ENCODE results near the gene NOX5.

The NOX5 gene

GRCh38 chr15:69018951-69019350 lies 4.5 kb downstream of the NOX5 start:
- no peak for DNase-seq (ENCODE audit: low read depth in 2 of 2)

DNA sequence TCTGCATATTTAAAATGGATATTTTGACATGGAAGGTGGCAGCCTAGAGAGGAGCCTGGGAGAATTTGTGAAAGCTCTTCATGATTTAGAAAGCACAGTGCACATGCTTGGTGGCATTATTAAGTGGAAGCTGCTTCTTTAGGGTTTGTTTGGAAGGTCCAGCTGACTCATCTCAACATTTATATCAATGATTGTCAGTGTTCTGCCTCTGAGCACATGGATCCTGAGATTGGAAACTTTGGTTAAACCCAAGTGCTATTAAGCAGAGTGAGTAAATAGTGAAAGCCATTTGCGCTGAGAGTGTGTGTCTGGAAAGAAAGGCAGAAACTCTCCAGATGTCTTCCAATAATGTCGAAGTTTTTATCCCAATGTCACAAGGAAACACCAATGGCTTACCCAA lies 7.4 kb downstream of the NOX5 start:
- DNase-seq (ENCODE audit: low read depth in 2 of 2): no peak

DNA sequence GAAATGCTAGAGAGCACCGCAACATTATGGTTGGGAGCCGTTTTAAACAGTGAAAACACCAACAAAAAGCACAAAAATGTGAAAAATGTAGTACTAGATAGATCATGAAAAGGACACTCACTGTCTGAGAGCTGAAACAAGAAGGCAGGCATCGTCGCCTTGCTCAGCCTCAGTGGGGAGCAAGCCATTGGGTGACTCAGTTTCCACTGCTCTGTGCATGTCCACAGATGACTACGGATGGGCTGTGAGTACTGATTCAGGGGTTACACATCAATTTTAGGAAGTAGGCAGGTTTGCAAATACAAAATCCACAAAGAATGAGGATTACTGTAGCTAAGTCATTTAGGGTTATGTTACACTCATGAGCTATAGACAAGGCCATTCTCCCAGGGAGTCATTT lies 10.8 kb downstream of the NOX5 start:
- DNase-seq (ENCODE audit: low read depth in 2 of 2): no peak

DNA sequence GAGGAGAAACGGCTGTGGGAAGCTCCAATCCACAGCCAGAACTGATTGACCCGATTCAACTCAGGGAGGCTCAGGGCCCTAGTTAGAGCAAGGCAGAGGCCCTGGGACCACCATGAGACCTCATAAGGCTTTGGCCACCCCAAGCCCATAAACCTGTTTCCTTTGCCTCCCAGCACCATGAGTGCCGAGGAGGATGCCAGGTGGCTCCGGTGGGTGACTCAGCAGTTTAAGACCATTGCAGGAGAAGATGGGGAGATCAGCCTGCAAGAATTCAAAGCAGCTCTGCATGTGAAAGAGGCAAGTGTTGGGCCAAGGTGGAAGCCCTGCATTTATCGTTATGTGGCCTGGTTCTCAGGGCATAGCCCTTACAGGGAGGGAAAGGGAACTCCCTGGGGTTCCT lies 11.9 kb downstream of the NOX5 start:
- DNase-seq (ENCODE audit: low read depth in 2 of 2): no peak

- no peak for DNase-seq (ENCODE audit: low read depth in 2 of 2)
Observed at GRCh38 chr15:69027976-69028518, 13.6 kb downstream of the NOX5 start.

GRCh38 chr15:69031013-69032001 lies 16.8 kb downstream of the NOX5 start:
- DNase-seq (ENCODE audit: low read depth in 2 of 2): peak in 1 of 2 donors; percentile 6

DNA sequence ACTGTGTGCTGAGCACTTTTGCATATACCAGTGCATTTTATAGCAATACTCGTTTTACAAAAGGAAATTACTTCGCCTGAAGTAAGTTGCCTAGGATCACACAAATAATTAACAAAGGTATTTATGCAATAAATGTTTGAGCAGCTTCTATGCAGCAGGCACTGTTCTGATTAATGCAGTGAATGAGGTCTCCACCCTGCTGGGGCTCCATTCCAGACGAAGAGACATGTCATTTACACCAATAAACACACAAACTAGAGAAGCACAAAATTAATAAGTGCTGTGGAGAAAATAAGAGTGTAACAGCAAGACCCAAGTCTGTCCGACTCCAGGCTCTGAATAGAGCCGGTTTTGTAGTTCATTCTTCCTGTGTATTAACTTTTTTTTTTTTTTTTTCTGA lies 17.5 kb downstream of the NOX5 start:
- DNase-seq (ENCODE audit: low read depth in 2 of 2): no peak

GRCh38 chr15:69032703-69033373 lies 18.3 kb downstream of the NOX5 start:
- no peak for DNase-seq (ENCODE audit: low read depth in 2 of 2)

DNA sequence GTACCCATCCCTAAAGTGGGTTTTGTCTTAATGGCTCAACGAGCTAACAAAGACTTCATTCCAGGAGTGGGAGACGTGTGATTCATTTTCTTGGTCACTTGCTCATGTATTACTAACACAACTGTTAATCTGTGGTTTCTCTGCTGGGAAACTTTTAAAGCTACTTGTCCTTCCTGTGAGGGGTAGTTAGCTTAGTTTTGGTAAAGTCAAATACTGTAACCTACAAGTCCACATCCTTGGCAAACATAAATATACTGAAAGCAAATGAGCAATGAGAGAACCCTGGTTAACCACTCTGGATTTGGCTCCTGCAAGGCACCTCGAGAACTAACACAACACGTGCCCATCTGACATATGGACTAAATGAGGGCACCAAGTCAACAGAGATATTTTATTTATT lies 19.9 kb downstream of the NOX5 start:
- no peak for DNase-seq (ENCODE audit: low read depth in 2 of 2)

DNA sequence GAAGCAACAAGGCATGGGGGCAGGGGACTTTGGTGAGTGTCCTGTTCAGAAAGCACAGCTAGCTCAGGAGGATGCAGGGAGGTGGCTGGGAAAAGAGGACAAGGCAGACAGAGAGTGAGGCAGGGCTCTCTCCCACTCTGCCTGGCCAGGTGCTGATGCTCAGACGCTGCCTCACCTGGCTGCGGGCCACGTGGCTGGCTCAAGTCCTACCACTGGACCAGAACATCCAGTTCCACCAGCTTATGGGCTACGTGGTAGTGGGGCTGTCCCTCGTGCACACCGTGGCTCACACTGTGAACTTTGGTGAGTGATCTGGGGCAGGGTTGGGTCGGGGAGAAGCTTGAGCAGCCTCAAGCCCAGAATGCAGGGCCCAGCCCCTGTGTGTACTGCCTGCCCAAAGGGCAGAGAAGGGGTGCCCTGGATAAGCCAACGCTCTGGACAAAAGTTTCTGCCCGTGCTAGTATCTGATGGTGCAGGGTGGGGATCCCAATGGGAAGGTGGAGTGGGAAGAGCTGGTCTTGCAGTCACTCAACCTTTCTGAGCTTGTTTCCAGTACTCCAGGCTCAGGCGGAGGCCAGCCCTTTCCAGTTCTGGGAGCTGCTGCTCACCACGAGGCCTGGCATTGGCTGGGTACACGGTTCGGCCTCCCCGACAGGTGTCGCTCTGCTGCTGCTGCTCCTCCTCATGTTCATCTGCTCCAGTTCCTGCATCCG lies 20.9 kb downstream of the NOX5 start:
- no peak for DNase-seq (ENCODE audit: low read depth in 2 of 2)

DNA sequence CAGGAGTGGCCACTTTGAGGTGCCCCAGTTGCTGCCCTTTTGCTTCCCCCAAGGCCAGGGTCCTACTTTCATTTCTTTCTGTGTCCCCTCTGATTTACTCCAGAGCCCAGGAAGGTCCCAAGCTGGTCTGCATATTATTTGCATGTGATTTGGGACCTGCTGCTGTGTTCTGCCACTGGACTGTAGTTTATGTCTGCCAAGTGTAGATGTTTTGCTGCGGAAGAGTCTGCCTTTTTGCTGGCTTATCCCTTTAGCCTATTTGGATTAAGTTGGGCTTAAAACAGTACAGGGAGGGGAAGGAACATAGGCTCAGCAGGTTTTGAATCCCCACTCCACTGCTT lies 21.4 kb downstream of the NOX5 start:
- no peak for DNase-seq (ENCODE audit: low read depth in 2 of 2)

DNA sequence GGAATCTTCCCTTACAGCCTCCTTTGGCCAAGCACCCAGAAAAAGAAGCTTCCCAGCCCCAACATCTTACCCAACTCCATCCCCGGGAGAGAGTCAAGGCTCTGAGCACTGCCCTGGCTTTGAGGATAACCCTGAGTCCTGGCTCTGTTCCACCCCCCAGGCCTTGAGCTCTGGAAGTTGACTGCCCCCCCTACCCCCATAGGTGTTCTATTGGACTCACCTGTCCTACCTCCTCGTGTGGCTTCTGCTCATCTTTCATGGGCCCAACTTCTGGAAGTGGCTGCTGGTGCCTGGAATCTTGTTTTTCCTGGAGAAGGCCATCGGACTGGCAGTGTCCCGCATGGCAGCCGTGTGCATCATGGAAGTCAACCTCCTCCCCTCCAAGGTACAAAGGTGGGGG lies 22.3 kb downstream of the NOX5 start:
- no peak for DNase-seq (ENCODE audit: low read depth in 2 of 2)

DNA sequence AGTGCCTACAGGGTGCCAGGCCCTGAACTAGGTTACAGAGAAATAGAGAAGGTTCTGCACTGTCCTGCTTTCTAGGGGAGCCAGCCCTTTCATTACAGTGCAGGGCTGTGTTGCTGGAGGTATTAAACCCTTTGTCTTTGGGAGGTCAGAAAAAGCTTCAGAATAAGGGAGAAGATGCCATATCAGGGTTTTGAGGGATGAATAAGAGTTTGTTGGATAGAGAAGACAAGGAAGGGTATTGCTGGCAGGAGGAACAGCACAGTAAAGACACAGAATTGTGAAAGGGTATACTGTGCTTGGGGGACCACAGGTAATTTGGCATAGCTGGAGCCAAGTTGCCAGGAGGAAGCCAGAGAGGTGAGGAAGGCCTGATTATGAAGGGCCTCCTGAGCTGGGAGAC lies 23.0 kb downstream of the NOX5 start:
- no peak for DNase-seq (ENCODE audit: low read depth in 2 of 2)

DNA sequence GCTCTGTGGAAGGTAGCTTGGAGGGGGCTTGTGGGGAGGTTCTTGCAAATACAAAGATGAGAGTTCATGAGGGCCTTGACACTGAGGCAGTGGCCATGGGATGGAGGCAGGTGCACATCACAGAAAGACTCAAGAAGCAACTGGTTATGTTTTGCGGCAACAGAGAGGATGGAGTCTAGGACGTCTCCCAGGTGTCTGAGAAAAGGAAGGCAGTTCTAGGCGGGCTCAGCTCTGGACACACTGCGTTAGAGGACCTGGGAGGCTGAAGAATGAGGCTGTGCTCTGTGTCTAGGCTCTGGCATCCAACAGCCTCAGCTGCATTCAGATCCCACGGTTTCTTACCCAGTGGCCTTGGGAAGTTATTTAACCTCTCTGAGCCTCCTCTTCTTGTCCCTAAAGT lies 23.5 kb downstream of the NOX5 start:
- no peak for DNase-seq (ENCODE audit: low read depth in 2 of 2)

DNA sequence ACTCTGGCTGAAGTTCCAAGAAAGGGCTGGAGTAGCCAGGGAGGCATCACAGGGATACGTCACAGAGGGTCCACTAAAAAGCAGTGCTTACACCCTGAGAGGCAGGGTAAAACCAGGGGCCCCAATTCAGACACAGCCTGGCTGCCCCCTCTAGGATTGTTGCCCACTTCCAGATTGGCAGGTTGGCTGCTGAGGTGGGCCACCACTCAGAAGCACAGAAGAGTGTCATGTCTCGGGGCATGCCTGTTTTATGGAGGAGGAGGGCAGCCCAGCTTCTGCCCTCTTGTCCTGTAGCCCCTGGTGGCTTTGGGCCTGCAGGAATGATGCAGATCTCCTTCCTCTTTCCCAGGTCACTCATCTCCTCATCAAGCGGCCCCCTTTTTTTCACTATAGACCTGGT lies 24.0 kb downstream of the NOX5 start:
- no peak for DNase-seq (ENCODE audit: low read depth in 2 of 2)

- no peak for DNase-seq (ENCODE audit: low read depth in 2 of 2)
Observed at GRCh38 chr15:69039516-69040225, 25.2 kb downstream of the NOX5 start.

DNA sequence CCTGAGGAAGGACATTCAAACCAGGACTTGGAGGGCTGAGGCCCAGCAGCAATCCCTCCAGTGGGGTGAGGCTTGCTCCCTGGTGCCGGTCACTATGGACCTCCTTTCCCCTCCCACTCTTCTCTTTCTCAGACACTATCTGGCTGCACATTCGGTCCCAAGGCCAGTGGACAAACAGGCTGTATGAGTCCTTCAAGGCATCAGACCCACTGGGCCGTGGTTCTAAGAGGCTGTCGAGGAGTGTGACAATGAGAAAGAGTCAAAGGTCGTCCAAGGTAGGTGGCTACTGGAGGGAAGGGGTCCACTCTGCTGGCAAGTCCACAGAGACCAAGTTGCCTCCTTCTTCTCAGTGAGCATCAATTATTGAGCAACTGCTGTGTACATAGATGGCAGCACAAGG lies 28.0 kb downstream of the NOX5 start:
- DNase-seq (ENCODE audit: low read depth in 2 of 2): no peak

GRCh38 chr15:69045802-69046201 lies 31.3 kb downstream of the NOX5 start:
- no peak for DNase-seq (ENCODE audit: low read depth in 2 of 2)

- DNase-seq (ENCODE audit: low read depth in 2 of 2): no peak
Observed at GRCh38 chr15:69046781-69047180, 32.3 kb downstream of the NOX5 start.

- DNase-seq (ENCODE audit: low read depth in 2 of 2): no peak
Observed at GRCh38 chr15:69049976-69050375, 35.5 kb downstream of the NOX5 start.

DNA sequence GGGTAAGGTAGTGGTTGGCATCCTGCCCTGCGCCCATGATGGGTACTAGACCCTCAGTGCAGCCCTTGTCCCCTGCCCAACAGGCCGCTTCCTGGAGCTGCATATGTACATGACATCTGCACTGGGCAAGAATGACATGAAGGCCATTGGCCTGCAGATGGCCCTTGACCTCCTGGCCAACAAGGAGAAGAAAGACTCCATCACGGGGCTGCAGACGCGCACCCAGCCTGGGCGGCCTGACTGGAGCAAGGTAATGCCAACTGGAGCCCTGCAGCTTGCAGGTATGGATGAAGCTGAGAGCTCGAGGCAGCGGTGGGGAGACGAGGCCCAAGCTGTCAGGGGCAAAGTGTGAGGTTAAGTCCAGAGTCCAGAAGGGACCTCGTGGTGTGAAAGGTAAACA lies 40.8 kb downstream of the NOX5 start:
- DNase-seq (ENCODE audit: low read depth in 2 of 2): no peak

DNA sequence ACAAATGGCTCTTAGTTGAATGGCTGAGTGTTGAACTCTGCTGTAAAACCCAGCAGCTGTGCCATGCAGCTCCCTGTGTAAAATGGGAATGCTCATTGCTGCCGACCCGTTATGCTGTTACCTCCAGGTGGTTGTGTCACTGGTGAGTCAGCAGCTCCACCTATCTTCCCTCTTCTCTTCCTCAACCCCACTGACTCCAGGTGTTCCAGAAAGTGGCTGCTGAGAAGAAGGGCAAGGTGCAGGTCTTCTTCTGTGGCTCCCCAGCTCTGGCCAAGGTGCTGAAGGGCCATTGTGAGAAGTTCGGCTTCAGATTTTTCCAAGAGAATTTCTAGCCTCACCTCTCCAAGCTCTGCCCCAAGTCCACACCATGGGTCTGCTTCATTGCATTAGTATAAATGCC lies 41.9 kb downstream of the NOX5 start:
- no peak for DNase-seq (ENCODE audit: low read depth in 2 of 2)
